Measurements from ENCODE around the gene LAPTM5.

LAPTM5 gene

DNA sequence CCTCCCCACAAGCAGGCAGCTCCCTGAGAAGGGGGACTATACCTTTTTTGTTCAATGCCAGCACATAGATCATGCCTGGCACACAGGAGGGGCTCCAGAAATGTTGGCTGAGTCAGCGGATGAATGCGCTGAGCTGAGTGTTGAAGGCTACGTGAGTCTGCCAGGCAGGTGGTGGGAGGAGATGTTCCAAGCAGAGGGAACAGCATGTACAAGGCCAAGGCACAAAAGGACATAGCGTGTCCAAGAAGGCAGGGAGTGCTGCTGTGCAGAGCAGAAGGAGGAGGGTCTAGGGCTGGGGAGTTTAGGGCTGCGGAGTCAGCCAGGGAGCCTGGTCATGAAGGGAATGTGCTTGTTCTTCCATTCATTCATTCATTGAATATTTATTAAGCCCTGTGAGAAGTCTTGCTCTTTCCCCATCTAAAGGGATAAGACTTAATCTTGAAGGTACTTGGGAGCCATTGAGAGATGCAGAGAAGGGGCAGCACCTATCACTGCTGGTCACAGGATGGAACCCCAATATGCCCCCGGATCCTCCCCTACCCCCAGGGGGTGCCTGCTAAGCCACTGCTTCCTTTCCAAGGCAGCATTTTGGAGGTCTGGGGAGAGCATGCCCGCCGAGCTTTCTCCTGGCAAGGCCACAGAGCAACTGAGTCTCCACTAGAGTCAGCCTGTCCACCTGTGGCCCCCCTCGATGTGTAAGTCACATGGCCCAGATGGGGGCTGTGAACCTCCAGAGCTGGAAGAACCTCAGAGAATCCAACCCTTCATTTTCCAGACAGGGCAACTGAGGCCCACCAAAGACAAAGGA is 31.2 kb upstream of the LAPTM5 start:
- TF ChIP-seq SIN3A (IDR thresholded peaks at IDR 0.05; ENCODE audit: borderline replicate concordance, insufficient read depth, low read length): no peak
- no peak for TF ChIP-seq TAF1 (IDR thresholded peaks at IDR 0.05; ENCODE audit: borderline replicate concordance, insufficient read depth, low read length)
- TF ChIP-seq POLR2AphosphoS5 (IDR thresholded peaks at IDR 0.05; ENCODE audit: low read depth, low read length): no peak
- TF ChIP-seq FOXP2 (optimal IDR thresholded peaks at IDR 0.05; ENCODE audit: borderline replicate concordance, extremely low read depth, extremely low read length, insufficient read depth): no peak
- TF ChIP-seq, protein P1, sequence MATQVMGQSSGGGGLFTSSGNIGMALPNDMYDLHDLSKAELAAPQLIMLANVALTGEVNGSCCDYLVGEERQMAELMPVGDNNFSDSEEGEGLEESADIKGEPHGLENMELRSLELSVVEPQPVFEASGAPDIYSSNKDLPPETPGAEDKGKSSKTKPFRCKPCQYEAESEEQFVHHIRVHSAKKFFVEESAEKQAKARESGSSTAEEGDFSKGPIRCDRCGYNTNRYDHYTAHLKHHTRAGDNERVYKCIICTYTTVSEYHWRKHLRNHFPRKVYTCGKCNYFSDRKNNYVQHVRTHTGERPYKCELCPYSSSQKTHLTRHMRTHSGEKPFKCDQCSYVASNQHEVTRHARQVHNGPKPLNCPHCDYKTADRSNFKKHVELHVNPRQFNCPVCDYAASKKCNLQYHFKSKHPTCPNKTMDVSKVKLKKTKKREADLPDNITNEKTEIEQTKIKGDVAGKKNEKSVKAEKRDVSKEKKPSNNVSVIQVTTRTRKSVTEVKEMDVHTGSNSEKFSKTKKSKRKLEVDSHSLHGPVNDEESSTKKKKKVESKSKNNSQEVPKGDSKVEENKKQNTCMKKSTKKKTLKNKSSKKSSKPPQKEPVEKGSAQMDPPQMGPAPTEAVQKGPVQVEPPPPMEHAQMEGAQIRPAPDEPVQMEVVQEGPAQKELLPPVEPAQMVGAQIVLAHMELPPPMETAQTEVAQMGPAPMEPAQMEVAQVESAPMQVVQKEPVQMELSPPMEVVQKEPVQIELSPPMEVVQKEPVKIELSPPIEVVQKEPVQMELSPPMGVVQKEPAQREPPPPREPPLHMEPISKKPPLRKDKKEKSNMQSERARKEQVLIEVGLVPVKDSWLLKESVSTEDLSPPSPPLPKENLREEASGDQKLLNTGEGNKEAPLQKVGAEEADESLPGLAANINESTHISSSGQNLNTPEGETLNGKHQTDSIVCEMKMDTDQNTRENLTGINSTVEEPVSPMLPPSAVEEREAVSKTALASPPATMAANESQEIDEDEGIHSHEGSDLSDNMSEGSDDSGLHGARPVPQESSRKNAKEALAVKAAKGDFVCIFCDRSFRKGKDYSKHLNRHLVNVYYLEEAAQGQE (IDR thresholded peaks at IDR 0.05; ENCODE audit: insufficient read depth in 1 of 2, low read depth in 2 of 2, low read length in 2 of 2): no peak

DNA sequence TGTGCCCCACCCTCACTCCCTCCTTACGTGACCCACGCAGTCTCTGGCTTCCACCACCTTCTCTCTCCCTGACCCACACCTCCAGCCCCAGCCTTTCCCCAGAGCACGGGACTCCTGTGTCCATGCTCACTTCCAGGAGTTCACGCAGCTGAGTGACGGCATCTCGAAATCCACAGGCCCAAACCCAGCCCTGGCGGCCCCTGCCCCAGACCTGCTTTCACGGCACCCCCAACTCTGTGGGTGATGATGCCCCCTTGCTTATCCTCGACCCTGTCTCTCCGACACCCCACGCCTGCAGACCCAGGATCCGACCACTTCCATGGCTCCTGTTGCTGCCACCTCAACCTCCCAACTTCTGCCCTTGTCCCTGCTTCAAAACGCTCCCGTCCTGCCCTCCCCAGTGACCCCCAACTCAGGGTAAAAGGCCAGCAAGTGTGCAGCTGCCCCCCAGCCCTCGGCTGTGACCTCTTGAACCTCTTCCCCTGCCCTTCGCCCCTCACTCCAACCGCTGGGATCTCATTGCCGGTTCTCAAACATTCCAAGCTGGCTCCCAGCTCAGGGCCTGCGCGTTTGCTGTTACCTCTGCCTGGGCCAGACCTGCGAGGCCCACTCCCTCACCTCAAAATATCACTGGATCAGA is 30.4 kb upstream of the LAPTM5 start:
- TF ChIP-seq, protein P1 (IDR thresholded peaks at IDR 0.05; ENCODE audit: insufficient read depth in 1 of 2, low read depth in 2 of 2, low read length in 2 of 2): no peak
- TF ChIP-seq TAF1 (IDR thresholded peaks at IDR 0.05; ENCODE audit: borderline replicate concordance, insufficient read depth, low read length): no peak
- no peak for TF ChIP-seq POLR2AphosphoS5 (IDR thresholded peaks at IDR 0.05; ENCODE audit: low read depth, low read length)
- no peak for TF ChIP-seq SIN3A (IDR thresholded peaks at IDR 0.05; ENCODE audit: borderline replicate concordance, insufficient read depth, low read length)
- TF ChIP-seq FOXP2 (optimal IDR thresholded peaks at IDR 0.05; ENCODE audit: borderline replicate concordance, extremely low read depth, extremely low read length, insufficient read depth): no peak

DNA sequence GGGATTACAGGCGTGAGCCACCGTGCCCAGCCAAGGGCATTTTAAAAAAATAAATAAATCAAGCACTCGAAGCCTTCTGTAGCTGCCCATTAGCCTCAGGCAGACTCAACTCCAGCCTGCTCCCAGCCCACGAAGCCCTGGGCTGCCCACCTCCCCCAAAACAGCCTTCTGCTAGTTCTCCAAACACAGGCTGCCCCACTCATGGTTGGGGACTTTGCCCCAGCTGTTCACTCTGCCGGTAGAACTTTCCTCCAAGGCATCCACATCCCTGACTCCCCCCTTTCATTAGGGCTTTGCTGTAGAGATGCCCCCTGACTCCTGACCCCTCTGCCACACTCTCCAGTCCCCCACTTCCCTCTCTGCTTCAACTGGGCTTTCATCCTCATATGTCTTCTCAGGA is 29.7 kb upstream of the LAPTM5 start:
- TF ChIP-seq, protein P1 (IDR thresholded peaks at IDR 0.05; ENCODE audit: insufficient read depth in 1 of 2, low read depth in 2 of 2, low read length in 2 of 2): no peak
- TF ChIP-seq SIN3A (IDR thresholded peaks at IDR 0.05; ENCODE audit: borderline replicate concordance, insufficient read depth, low read length) (no peak), TAF1 (IDR thresholded peaks at IDR 0.05; ENCODE audit: borderline replicate concordance, insufficient read depth, low read length) (no peak), POLR2AphosphoS5 (IDR thresholded peaks at IDR 0.05; ENCODE audit: low read depth, low read length) (no peak), FOXP2 (optimal IDR thresholded peaks at IDR 0.05; ENCODE audit: borderline replicate concordance, extremely low read depth, extremely low read length, insufficient read depth) (no peak)

DNA sequence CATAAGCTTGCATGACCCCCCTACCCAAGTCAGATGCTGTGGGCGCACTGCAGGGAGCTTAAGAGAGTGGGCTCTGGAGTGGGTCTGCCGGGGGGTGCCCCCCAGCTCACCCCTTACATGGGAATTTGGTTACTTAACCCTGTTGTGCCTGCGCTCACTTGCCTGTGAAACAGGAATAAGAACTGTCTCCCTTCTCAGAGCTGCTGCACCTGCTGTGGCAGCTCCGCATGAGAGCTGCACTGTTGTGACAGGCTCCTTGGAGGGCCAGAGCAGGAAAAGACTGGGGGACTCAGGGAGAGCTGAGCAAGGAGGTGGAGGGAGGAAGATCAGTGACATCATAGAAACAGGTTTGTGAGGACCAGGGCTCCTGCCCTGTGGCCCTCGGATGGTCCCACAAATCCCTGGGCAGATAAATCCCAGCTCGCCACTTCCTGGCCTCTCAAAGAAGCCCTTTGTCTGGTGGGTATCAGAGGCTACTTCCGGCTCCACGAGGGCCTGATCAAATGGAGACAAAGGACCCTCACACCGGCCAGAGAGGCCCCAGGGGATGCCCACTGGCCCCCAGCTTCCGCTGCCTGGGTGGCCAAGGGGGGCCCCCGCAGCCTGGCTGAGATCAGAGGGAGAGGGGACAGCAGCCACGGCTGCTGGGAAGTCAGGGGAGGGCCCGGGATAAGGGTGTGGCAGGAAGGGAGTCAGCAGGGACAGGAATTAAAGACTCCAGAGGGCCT is 28.9 kb upstream of the LAPTM5 start:
- no peak for TF ChIP-seq TAF1 (IDR thresholded peaks at IDR 0.05; ENCODE audit: borderline replicate concordance, insufficient read depth, low read length)
- no peak for TF ChIP-seq POLR2AphosphoS5 (IDR thresholded peaks at IDR 0.05; ENCODE audit: low read depth, low read length)
- TF ChIP-seq, protein P1 (IDR thresholded peaks at IDR 0.05; ENCODE audit: insufficient read depth in 1 of 2, low read depth in 2 of 2, low read length in 2 of 2): no peak
- TF ChIP-seq SIN3A (IDR thresholded peaks at IDR 0.05; ENCODE audit: borderline replicate concordance, insufficient read depth, low read length): no peak
- no peak for TF ChIP-seq FOXP2 (optimal IDR thresholded peaks at IDR 0.05; ENCODE audit: borderline replicate concordance, extremely low read depth, extremely low read length, insufficient read depth)
